Keratinocyte (primary cell): ENCODE data around the gene CDIPT. TPM values are rescaled to one million over a fixed set of nuclear protein-coding genes. Genes with fewer than 3 reads are reported as not detected.

Experiments used
- DNase-seq: peaks from one replicate; pipeline ENCODE4 v3.0.0-alpha.2; 2011; ENCODE audit warnings: low read depth, missing footprints, low spot score
- FAIRE-seq: peaks from 2 replicates; lab custom pipeline; 2011; peaks lifted over from hg19 to GRCh38; lab: Jason Lieb, UNC
- H2AFZ ChIP-seq: 2 replicates; pipeline ENCODE4 v1.6.0; 2012; ENCODE audit warnings: low read length, control low read depth, inconsistent platforms; ENCODE audit not compliant: control insufficient read depth
- H3K27ac ChIP-seq: 2 replicates; pipeline ENCODE4 v1.5.1; 2011; ENCODE audit warnings: low read length; ENCODE audit not compliant: control insufficient read depth, insufficient read depth
- H3K27me3 ChIP-seq: 3 replicates; pipeline ENCODE4 v1.6.0; 2011; ENCODE audit warnings: low read length; ENCODE audit not compliant: control insufficient read depth, insufficient read depth; ENCODE audit errors: extremely low read depth
- H3K36me3 ChIP-seq, 2 experiments: 2 replicates in 1 of 2; 3 replicates in 1 of 2; pipeline ENCODE4 v1.5.1; 2011; ENCODE audit warnings: low read length in 2 of 2, mild to moderate bottlenecking in 1 of 2; ENCODE audit not compliant: control insufficient read depth in 2 of 2, insufficient read depth in 2 of 2; ENCODE audit errors: extremely low read depth in 1 of 2
- H3K4me1 ChIP-seq: 3 replicates; pipeline ENCODE4 v1.5.1; 2011; ENCODE audit warnings: low read length; ENCODE audit not compliant: control insufficient read depth, insufficient read depth; ENCODE audit errors: extremely low read depth
- H3K4me2 ChIP-seq: 3 replicates; pipeline ENCODE4 v1.6.0; 2011; ENCODE audit warnings: low read depth, low read length; ENCODE audit not compliant: control insufficient read depth, insufficient read depth; ENCODE audit errors: extremely low read depth
- H3K4me3 ChIP-seq, 3 experiments: fragments of 200-600 bp in 1 of 3; sonication (generic) in 1 of 3; 2 replicates in 2 of 3; 3 replicates in 1 of 3; pipeline ENCODE4 v1.5.1; 2011 to 2016; ENCODE audit warnings: low read length in 3 of 3, mild to moderate bottlenecking in 3 of 3, control low read depth in 2 of 3, inconsistent platforms in 1 of 3, low read depth in 1 of 3, mixed read lengths in 1 of 3, mixed run types in 1 of 3, moderate library complexity in 1 of 3; ENCODE audit not compliant: control insufficient read depth in 2 of 3, insufficient read depth in 2 of 3; ENCODE audit errors: extremely low read depth in 1 of 3
- H3K79me2 ChIP-seq: 2 replicates; pipeline ENCODE4 v1.6.0; 2012; ENCODE audit warnings: low read length; ENCODE audit not compliant: control insufficient read depth, insufficient read depth
- H3K9ac ChIP-seq: 3 replicates; pipeline ENCODE4 v1.6.0; 2011; ENCODE audit warnings: low read length; ENCODE audit not compliant: control insufficient read depth, insufficient read depth; ENCODE audit errors: extremely low read depth
- H3K9me1 ChIP-seq: 3 replicates; pipeline ENCODE4 v1.6.0; 2011; ENCODE audit warnings: low read length; ENCODE audit not compliant: control insufficient read depth, insufficient read depth; ENCODE audit errors: extremely low read depth
- H3K9me3 ChIP-seq: 2 replicates; pipeline ENCODE4 v1.5.1; 2012; ENCODE audit warnings: low read depth, low read length; ENCODE audit not compliant: control insufficient read depth
- H4K20me1 ChIP-seq: 3 replicates; pipeline ENCODE4 v1.6.0; 2011; ENCODE audit warnings: low read length; ENCODE audit not compliant: control insufficient read depth, insufficient read depth; ENCODE audit errors: extremely low read depth
- EZH2 ChIP-seq: IDR thresholded peaks from one replicate; pipeline ENCODE4 v1.6.1; 2012; ENCODE audit warnings: inconsistent platforms, mild to moderate bottlenecking, low read length, moderate library complexity
- dilution Hi-C: fragments of 300-500 bp; cut with MboI; formaldehyde crosslinking; loops from one replicate; pipeline ENCODE4 v1.7.0; 2020; ENCODE audit warnings: low sequenced_read_pairs; ENCODE audit not compliant: extremely low pct_ligation_motif_present
- polyA plus RNA-seq, 5 experiments: library from polyadenylated mRNA; depleted of rRNA in 3 of 5; stranded (reverse) in 3 of 5; stranded (forward) in 1 of 5; unstranded in 1 of 5; fragments of >200 nt; gene quantifications; 1 replicate in 1 of 5; 2 replicates in 3 of 5; 3 replicates in 1 of 5; pipeline versions ENCODE4 v1.2.1 to v1.2.3, GENCODE V29; 2011 to 2012; ENCODE audit warnings: missing spikeins in 2 of 5, low read depth in 1 of 5, low replicate concordance in 1 of 5
- TF ChIP-seq, protein P1 (sequence below), 3 experiments: IDR thresholded peaks in 1 of 3; conservative IDR thresholded peaks in 1 of 3; optimal IDR thresholded peaks in 1 of 3; 2 replicates in 2 of 3; 3 replicates in 1 of 3; pipeline versions ENCODE3 to v1.5.1; 2011; ENCODE audit warnings: low read length in 3 of 3, mild to moderate bottlenecking in 3 of 3, moderate library complexity in 2 of 3, control low read depth in 1 of 3, inconsistent platforms in 1 of 3; ENCODE audit not compliant: insufficient read depth in 2 of 3; ENCODE audit errors: extremely low read depth in 1 of 3

The CDIPT gene
- polyA plus RNA-seq, 1 donor (not counting 4 experiments of a cell fraction or from before 2014, with no cell fraction given) = 49.5 TPM

DNA sequence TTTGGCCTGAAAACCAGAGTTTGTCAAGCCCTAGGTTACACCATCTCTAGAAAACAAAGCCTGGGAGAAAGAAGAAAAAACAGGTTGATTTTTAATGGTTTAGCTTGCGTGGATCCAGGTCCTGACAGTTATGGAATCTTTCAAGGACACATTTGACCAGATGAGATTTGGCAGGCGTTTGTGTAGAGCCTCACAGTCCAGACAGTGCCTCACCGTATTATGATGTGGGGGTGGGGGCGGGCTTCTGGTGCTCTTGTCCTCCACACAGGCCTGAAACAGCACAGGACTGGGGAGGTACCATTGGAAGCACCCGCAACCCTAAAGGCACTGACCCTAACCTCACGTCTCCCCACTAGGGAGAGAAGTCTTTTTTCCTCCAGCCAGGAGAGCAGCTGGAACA lies 23.2 kb downstream of the CDIPT start:
- Histone ChIP-seq H3K79me2 (no peaks in the 10 kb centered on the region), H3K9ac (no peak overlapping the region), H4K20me1 (no peaks in the 10 kb centered on the region), H3K4me2 (no peak overlapping the region), H3K4me3 (no peak overlapping the region), H3K27ac (no peak overlapping the region), H3K4me1 (no peaks in the 10 kb centered on the region), H3K9me1 (no peaks in the 10 kb centered on the region), H2AFZ (no peak overlapping the region), H3K36me3 (peaks cover 16 to 44% of the 10 kb centered on the region in 2 experiments), H3K9me3 (no peaks in the 10 kb centered on the region), H3K27me3 (no peaks in the 10 kb centered on the region)
- DNase-seq (no peak), FAIRE-seq (no peak)
- TF ChIP-seq, protein P1, sequence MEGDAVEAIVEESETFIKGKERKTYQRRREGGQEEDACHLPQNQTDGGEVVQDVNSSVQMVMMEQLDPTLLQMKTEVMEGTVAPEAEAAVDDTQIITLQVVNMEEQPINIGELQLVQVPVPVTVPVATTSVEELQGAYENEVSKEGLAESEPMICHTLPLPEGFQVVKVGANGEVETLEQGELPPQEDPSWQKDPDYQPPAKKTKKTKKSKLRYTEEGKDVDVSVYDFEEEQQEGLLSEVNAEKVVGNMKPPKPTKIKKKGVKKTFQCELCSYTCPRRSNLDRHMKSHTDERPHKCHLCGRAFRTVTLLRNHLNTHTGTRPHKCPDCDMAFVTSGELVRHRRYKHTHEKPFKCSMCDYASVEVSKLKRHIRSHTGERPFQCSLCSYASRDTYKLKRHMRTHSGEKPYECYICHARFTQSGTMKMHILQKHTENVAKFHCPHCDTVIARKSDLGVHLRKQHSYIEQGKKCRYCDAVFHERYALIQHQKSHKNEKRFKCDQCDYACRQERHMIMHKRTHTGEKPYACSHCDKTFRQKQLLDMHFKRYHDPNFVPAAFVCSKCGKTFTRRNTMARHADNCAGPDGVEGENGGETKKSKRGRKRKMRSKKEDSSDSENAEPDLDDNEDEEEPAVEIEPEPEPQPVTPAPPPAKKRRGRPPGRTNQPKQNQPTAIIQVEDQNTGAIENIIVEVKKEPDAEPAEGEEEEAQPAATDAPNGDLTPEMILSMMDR (optimal IDR thresholded peaks at IDR 0.05 in 1 of 3, IDR thresholded peaks at IDR 0.05 in 1 of 3, conservative IDR thresholded peaks at IDR 0.05 in 1 of 3; ENCODE audit: extremely low read depth in 1 of 3, insufficient read depth in 2 of 3, low read length in 3 of 3) = no peak
- no peak for TF ChIP-seq EZH2
- dilution Hi-C loops = no loop called here

DNA sequence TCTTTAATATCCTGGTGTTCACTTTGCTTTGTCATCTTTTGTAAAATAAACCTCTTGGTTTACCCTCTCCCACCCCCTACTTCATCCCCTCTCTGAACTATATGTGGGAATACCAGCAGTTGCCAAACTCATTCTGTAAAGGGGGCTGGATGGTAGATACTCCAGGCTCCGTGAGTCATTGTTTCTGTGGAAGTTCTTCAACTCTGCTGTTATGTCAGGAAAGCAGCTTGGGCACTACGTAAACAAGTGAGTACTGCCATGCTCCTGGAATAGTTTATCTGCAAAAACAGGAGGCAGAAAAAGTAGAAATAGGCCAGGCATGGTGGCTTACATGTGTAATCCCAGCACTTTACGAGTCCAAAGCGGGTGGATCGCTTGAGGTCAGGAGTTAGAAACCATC lies 25.2 kb downstream of the CDIPT start:
- H2AFZ ChIP-seq = no peak overlapping the region
- no peak overlapping the region for H3K4me3 ChIP-seq
- no peak overlapping the region for H3K27ac ChIP-seq
- H4K20me1 ChIP-seq = no peaks in the 10 kb centered on the region
- H3K4me1 ChIP-seq = no peaks in the 10 kb centered on the region
- no peak overlapping the region for H3K9ac ChIP-seq
- H3K9me1 ChIP-seq = no peaks in the 10 kb centered on the region
- no peaks in the 10 kb centered on the region for H3K27me3 ChIP-seq
- H3K79me2 ChIP-seq = no peaks in the 10 kb centered on the region
- no peak for FAIRE-seq
- H3K36me3 ChIP-seq = peaks cover 23 to 49% of the 10 kb centered on the region in 2 experiments
- no peaks in the 10 kb centered on the region for H3K9me3 ChIP-seq
- TF ChIP-seq, protein P1 (optimal IDR thresholded peaks at IDR 0.05 in 1 of 3, IDR thresholded peaks at IDR 0.05 in 1 of 3, conservative IDR thresholded peaks at IDR 0.05 in 1 of 3; ENCODE audit: extremely low read depth in 1 of 3, insufficient read depth in 2 of 3, low read length in 3 of 3) = no peak
- no peak for TF ChIP-seq EZH2
- H3K4me2 ChIP-seq = no peak overlapping the region
- dilution Hi-C loops = no loop called here
- DNase-seq = no peak
